GM23248 (cell line): ENCODE results near the gene PTPN14.

Experiments
- EZH2 ChIP-seq: fragments of 200-600 bp; sonication (generic); IDR thresholded peaks from 2 replicates; pipeline ENCODE4 v1.6.1; 2018; ENCODE audit warnings: antibody characterized with exemption, mild to moderate bottlenecking; ENCODE audit not compliant: insufficient read depth, poor library complexity, severe bottlenecking
- EZH2phosphoT487 ChIP-seq: fragments of 200-600 bp; sonication (generic); IDR thresholded peaks from 2 replicates; pipeline ENCODE4 v1.6.1; 2018; ENCODE audit warnings: antibody characterized with exemption, moderate library complexity, mild to moderate bottlenecking, low read depth; ENCODE audit not compliant: insufficient read depth

DNA sequence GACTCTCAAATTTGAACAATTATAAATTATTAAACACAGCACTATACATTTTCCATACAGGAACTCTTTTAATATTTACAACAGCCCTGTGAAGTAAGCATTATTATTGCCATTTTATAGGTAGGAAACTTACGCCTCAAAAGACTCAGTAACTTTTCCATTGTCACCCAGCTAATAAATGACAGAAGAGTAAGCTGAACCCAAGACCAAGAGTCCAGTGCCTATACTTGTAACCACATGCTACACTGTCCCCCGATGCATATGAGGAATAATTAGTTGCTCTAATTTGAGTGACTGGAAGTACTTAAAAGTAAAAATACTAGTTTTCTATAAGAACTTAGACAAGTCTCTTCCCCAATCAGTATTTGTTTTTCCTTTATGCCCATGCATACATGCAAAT is 88.5 kb downstream of the PTPN14 start:
- TF ChIP-seq EZH2 (no peak), EZH2phosphoT487 (no peak)
